ENCODE measurements around the gene TPH2.

DNA sequence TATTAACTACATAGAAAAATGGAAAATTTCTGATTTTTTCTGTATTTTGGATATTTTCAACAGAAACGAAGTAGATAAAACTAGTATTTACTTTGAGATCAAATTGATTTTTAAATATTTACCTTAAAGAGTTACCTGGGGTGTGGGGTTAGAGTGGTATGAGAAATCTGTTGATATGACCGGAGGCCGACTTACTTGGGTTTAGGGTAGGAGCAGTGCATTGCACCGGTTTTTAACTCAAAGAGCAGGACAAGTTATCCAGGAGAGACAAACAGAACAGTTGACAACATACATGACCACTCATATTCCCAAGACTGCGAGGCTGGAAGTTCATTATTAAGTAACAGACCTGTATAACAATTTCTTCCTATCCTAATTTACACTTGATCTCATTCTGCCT is 31.4 kb downstream of the TPH2 start:
- TF ChIP-seq, protein P1, sequence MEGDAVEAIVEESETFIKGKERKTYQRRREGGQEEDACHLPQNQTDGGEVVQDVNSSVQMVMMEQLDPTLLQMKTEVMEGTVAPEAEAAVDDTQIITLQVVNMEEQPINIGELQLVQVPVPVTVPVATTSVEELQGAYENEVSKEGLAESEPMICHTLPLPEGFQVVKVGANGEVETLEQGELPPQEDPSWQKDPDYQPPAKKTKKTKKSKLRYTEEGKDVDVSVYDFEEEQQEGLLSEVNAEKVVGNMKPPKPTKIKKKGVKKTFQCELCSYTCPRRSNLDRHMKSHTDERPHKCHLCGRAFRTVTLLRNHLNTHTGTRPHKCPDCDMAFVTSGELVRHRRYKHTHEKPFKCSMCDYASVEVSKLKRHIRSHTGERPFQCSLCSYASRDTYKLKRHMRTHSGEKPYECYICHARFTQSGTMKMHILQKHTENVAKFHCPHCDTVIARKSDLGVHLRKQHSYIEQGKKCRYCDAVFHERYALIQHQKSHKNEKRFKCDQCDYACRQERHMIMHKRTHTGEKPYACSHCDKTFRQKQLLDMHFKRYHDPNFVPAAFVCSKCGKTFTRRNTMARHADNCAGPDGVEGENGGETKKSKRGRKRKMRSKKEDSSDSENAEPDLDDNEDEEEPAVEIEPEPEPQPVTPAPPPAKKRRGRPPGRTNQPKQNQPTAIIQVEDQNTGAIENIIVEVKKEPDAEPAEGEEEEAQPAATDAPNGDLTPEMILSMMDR (conservative IDR thresholded peaks at IDR 0.05; ENCODE audit: low read length), result no peak
- no peak for TF ChIP-seq EZH2phosphoT487 (IDR thresholded peaks at IDR 0.05; ENCODE audit: borderline replicate concordance)
